Central memory CD4-positive, alpha-beta T cell (primary cell): ENCODE results near the gene STUB1.

Experiments used
- DNase-seq: peaks from one replicate; pipeline ENCODE4 v3.0.0; 2022
- total RNA-seq, 3 experiments: gene quantifications; one replicate each; lab custom pipeline; 2026; lab: John Stamatoyannopoulos, UW

Gene STUB1
- 43.6 to 75.8 (median 75.1) reads per million in 3 experiments for total RNA-seq

DNA sequence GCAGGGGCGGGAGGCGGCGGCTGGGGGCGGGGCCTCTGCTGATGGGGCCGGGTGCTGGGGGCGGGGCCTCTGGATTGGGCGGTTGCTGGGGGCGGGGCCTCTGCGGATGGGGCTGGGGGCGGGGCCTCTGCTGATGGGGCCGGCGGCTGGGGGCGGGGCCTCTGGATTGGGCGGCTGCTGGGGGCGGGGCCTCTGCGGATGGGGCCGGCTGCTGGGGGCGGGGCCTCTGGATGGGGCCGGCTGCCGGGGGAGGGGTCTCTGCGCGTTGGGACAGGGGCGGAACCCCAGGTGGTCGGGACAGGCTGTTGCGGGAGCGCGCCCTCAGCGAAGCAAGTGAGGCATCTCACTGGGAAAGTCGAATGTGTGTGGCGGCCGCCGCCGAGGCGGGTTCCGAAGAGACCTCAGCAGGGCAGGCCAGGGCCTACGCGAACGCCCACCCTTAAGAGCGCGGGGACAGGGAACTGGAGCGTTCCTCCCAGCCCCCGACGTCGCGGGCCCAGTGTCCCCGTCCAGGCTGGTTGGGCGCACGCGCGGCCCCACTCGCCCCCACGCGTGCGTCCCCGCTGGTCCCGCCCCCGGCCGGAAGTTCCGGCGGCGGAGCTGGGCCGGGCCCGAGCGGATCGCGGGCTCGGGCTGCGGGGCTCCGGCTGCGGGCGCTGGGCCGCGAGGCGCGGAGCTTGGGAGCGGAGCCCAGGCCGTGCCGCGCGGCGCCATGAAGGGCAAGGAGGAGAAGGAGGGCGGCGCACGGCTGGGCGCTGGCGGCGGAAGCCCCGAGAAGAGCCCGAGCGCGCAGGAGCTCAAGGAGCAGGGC is at the start of gene STUB1:
STUB1 (plus strand) TSS at position 597 of the 811 bp plus-strand sequence; CDS start at position 713, 116 bp downstream.
- peak; percentile 78 for DNase-seq

DNA sequence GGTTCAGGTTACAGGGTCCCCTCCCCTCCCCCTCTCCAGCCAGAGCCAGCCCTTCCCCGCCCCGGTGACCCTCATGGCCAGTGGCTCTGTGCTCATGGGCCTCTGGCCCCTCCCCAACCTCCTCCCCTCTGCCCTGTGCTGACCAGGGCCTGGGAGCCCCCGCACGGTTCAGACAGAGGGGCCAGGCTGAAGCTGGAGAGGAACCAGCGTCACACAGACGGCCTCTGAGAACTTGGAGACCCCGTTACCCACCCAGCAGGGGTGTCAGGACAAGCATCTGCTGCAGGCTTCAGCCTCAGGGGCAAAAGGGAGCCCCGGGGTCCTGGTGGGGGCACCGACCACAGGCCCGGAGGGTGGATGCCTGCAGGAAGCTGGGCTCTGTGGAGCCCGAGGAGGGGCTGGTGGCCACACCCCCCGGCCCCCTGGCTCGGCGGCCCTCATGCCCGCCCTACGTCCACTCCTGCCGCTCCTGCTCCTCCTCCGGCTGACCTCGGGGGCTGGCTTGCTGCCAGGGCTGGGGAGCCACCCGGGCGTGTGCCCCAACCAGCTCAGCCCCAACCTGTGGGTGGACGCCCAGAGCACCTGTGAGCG is 49.3 kb upstream of the STUB1 start, which contains the start of gene WFIKKN1:
WFIKKN1 (plus strand) TSS at position 171 of the 591 bp plus-strand sequence; CDS start at position 440, 269 bp downstream.
- DNase-seq, result no peak

DNA sequence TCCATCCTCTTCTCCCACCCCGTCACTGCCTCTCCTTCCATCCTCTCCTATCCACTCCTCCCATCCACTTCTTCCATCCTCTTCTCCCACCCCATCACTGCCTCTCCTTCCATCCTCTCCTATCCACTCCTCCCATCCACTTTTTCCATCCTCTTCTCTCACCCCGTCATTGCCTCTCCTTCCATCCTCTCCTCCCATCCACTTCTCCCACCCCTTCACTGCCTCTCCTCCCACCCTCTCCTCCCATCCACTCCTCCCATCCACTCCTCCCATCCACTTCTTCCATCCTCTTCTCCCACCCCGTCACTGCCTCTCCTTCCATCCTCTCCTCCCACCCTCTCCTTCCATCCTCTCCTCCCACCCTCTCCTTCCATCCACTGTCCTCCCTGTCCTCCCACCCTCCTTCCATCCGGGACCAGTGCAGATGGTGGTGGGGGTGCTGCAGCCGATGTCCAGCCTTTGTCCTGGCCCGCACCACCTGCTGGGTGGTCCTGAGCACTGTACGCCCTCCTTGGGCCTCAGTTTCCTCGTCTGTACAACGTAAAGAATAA is 48.3 kb upstream of the STUB1 start:
- DNase-seq, result no peak

DNA sequence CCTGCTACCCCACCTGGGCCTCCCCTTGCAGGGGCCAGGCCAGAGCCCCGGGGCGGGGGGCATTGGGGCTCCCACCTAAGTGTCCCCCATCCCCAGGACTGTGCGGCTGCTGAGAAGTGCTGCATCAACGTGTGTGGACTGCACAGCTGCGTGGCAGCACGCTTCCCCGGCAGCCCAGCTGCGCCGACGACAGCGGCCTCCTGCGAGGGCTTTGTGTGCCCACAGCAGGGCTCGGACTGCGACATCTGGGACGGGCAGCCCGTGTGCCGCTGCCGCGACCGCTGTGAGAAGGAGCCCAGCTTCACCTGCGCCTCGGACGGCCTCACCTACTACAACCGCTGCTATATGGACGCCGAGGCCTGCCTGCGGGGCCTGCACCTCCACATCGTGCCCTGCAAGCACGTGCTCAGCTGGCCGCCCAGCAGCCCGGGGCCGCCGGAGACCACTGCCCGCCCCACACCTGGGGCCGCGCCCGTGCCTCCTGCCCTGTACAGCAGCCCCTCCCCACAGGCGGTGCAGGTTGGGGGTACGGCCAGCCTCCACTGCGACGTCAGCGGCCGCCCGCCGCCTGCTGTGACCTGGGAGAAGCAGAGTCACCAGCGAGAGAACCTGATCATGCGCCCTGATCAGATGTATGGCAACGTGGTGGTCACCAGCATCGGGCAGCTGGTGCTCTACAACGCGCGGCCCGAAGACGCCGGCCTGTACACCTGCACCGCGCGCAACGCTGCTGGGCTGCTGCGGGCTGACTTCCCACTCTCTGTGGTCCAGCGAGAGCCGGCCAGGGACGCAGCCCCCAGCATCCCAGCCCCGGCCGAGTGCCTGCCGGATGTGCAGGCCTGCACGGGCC is 47.5 kb upstream of the STUB1 start:
- DNase-seq, result no peak

DNA sequence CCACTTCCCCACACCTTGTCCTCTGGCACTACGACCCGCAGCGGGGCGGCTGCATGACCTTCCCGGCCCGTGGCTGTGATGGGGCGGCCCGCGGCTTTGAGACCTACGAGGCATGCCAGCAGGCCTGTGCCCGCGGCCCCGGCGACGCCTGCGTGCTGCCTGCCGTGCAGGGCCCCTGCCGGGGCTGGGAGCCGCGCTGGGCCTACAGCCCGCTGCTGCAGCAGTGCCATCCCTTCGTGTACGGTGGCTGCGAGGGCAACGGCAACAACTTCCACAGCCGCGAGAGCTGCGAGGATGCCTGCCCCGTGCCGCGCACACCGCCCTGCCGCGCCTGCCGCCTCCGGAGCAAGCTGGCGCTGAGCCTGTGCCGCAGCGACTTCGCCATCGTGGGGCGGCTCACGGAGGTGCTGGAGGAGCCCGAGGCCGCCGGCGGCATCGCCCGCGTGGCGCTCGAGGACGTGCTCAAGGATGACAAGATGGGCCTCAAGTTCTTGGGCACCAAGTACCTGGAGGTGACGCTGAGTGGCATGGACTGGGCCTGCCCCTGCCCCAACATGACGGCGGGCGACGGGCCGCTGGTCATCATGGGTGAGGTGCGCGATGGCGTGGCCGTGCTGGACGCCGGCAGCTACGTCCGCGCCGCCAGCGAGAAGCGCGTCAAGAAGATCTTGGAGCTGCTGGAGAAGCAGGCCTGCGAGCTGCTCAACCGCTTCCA is 46.7 kb upstream of the STUB1 start:
- no peak for DNase-seq

DNA sequence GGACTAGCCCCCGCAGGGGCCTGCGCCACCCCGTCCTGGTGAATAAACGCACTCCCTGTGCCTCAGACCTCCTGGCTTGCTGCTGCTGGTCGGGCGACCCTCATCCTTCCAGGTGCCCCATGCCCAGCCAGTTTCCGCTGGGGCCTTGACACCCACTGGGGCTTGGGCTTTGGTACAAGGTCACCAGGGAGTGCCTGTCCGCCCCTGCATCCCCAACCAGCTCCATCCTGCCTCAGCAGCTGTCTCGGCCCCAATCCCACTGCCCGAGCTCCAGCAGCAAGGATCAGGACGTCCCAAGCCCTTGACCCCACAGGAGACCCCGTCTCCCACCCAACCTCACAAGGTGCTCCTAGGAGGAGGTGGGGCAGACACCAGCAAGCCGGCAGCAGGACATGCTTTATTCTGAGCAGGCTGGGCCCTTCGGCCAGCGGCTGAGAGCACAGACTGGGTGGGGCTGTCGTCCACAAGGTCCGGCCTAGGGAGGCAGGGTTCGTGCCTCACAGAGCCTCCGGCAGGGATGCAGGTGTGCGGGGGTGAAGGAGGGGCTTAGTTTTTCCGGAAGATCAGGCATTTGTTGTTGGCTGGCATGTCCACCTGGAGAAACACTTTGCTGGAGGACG is 46.0 kb upstream of the STUB1 start:
- DNase-seq, result no peak

DNA sequence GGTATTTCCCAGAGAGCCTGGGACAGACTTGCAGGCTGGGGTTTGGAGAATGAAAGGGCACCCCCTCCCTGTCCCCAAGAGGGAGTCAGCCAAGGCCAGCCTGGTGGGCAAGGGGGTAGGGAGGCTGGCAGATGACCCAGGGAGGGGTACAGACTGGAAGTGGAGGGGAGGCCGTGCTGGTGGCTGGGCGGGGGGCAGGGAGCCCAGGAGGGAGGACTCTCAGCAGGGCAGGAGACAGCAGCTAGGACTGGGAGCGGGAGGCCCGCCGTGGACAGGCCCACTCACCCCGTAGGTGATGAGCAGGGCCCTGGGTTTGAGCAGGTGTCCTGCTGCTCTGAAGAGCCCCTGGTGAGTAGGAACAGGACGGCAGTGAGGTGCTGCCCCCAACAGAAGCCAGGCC is 45.2 kb upstream of the STUB1 start:
- DNase-seq, result no peak

DNA sequence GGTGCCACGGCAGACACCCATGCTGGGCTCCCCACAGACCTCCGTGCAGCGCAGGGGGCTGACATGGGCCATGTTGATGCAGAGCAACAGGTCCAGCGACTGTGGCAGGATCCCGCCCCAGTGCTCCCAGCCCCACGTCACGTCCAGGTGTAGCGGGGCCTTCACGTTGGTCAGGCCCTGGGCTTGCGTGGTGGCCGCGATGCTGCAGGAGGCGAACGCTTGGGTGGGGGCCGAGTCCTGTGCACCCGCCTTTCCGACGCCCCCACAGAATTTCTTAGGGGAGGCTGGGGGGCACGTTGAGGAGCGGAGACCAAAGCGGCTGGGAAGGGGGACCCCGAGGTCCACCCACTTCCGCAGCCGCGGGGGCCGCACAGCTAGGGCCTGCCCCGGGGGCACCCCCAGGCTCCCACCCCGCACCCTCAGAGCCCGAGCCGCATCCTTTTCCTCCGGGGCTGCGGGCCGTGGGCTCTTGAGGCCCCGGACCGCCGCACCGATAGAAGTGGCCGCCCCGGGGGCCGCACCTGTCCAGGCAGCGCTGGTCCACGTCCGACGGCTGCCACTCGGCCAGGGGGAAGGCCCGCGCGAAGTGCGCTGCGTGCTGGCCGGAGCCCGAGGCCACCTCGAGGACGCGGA is 44.5 kb upstream of the STUB1 start:
- no peak for DNase-seq

DNA sequence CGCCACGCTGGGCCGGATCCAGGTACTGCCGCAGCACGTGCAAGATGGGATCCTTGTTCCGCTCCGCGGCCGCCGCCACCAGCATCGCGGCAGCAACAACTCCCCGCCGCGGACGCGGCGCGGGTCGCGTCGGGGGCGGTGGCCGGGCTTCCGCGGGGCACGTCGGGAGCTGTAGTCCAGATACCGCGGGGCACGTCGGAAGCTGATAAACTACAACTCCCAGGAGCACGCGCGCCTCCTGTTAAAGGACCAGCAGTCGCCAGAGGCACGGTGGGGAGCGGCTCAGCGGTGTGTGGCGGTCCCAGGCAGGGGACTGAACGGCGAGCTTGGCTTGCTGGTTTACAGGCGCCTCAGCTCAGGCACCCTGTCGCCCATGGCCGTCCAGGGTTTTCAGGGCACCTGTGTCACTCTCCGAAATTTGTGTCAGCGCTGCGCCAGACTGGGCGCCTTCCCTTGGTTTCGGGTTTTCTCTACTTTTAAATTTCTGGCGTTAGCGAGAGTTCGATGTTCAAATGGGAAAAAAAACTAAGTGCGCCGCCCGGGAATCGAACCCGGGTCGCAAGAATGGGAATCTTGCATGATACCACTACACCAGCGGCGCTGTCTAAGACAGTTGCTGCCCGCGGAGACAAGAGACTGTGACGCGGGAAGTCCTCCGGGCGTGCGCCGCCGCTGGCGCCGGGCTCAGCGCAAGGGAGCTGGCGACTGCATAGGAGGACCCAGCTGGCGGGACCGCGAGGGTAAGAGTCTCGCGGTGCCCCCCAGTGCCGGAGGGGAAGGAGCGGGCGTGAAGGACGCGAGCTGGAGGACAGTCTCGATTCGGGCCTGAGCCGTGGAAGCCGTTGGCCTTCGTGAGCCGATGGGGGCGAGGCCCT is 43.8 kb upstream of the STUB1 start, which contains the start of gene METTL26:
METTL26 (minus strand) TSS at position 100 of the 875 bp plus-strand sequence; CDS start at position 85, 15 bp downstream.
- peak; percentile 91 for DNase-seq

DNA sequence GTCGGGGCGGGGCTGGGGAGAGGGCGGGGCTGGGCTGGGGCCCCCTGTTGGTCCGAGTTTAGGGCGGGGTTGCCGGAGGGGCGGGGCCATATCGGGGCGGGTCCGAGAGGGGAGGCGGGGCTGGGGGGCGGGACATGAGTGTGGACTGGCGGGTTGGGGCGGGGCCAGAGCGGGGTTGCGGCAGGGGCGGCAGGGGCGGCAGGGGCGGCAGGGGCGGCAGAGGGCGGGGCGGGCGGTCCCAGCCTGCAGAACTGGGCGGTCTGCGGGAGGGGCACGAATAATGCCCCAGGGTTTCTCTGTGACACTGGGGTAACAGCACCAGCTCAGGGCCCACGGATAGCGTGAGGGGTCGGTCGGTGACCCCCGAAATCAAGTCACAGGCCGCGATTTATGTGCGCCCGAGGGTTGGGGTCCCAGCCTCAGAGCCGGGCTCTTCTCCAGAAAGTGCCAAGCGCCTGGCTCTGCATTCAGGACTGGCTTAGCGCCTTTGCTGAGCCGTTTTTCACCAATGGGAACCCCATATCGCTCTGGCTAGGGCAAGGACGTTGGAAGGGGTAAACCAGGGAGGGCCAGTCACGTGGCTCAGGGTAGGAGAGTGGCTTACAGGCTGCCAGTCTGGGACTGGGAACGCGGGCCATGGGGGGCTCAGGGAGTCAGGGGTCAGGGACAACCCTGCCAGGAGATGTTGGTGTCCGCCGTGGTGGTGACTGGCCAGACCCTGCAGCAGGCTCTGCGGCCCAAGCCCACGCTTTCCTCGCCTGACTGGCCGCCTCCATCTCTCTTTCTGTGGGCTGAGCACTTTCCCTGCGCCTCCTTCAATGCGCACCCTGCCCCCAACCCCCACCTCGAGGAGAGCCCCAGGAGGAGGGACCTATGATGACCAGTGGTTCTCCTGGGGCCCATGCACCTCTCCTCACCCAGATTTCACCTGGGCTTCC is 42.9 kb upstream of the STUB1 start:
- no peak for DNase-seq

DNA sequence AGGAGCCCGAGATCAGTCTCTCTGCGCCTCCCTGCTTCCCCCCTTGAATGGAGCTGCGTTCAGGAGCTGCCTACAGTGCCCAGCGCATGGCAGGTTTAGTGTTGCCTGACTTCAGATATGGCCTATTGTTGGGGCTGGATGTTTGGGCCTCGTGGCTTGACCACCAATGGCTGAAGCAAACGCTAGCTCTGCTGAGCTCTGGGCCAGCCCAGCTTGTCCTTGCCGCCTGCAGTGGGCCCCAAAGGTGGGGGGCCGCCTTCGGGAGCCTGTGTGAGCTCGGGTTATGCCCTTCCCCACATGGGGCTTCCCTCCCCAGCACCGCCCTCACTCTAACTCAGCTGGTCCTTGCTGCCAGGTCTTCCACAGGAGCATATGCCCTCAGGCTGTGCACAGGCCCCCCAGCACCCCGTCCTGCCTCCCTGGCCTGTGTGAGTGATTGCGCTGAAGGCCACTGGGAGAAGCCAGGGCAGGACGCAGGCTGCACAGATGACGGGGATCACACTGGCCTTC is 42.1 kb upstream of the STUB1 start:
- DNase-seq, result no peak

DNA sequence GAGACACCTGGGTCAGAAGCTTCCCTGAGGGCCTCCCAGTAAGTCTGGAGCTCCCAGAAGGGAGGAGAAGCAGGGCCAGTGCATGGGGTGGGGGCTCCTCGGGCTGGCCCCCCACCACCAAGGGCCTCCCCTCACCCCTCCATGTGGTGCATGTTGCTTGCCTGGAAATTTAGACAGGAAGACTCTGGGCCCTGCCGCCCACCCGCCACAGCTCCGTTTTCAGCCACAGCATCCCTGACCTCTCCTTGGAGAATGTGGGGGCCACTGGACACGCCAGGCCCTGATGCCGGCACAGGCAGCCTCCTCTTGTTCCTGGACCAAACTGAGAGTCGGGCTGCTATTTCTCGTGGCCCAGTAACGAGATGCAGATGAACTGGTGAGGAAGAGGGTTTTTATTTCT is 41.4 kb upstream of the STUB1 start:
- no peak for DNase-seq

DNA sequence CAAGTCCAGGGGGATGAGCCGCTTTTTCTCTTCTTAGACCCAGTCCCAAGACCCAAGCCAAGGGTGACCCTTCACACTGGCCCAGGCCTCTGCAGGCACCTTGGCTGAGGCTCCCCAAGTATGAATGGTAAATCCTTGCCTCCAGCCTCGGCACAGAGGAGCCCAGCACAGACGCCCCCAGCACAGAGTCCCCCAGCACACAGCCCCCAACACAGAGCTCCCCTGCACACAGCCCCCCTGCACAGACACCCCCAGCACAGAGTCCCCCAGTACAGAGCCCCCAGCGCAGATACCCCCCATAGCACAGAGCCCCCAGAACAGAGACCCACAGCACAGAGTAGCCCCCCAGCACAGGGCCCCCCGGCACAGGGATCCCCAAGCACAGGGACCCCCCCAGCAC is 39.6 kb upstream of the STUB1 start:
- DNase-seq, result no peak

DNA sequence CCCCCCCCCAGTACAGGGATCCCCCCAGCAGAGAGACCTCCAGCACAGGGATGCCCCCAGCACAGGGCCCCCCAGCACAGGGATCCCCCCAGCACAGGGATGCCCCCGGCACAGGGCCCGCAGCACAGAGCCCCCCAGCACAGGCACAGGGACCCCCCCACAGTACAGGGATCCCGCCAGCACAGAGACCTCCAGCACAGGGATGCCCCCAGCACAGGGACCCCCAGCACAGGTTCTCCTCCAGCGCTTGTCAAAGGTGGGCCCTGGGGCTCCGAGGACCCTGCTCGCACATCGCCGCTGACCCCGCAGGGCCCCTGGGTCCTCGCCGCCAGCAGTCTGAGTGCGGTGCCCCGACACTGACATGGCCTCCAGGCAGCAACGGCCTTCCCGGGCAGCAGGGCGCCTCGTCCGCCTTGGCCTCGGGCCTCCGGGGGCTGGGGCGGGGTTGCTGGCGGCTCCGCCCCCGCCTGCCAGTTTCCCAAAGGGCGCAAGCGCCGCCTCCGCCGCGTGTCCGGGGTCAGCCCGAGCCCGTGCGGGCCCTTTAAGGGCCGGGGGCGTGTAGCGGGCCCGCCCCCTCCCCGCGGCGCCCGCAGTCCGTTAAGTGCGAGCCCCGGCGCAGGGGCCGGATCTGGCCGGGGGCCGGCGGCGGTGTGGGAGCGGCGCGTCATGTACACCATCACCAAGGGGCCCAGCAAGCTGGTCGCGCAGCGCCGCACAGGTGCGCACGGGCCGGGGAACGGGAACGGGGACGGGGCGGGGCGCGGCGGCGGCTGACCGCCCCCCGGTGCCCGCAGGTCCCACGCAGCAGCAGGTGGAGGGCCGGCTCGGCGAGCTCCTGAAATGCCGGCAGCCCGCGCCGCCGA is 38.7 kb upstream of the STUB1 start, which contains the start of gene MCRIP2:
MCRIP2 (plus strand) TSS at position 503 of the 863 bp plus-strand sequence; CDS start at position 667, 164 bp downstream.
- DNase-seq, result peak; percentile 42

DNA sequence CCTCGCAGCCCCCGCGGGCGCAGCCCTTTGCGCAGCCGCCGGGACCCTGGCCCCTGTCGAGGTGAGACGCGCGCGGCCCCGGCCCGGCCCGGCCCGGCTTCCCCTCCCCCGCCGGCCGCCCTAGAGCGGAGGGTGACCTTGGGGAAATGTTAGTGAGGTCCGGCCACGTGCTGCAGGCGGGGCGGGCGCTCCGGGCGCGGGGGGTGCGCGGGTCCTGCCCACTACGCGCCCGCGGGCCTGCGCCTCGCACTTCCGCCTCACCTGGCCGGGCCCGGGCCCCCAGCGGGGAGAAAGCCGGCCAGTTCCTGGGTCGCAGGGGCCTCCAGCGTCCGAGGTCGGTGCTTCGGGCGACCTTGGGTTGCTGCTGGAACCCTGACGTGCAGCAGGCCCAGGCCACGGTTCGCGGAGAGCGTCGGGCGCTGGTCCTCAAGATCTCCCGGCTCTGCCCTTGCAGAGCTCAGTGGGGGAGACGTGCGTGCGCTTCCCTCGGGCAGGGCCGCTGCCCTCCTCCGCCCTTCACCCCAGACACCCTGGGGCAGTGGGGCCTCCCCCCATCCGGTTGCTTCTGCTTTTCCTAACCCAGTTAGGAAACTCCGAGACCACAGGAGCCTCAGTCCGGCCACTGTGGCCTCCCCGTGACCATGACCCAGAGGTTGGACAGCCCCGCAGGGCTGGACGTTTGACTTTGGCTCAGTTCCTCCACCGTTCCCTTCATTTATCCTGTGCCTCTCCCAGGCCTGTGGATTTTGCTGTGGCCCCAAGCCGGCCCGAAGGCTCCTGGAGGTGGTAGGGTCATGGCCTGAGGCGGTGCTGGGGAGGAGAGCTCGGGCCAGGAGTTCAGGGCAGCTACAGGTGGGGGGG is 37.8 kb upstream of the STUB1 start:
- no peak for DNase-seq

DNA sequence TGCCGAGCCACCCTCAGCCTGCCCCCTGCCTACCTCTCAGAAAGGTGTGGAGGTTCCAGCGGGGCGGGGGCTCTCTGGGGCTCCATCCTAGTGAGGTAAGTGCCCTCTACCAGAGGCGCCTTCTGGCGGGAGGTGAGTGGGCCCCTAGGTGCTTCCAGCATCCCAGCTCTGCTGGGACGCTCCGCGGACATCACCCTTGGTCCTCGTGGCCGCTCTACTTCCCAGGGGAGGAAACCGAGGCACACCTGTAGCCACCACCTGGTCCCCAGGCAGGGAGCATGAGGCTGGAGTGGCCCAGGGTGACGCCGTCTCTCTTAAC is 37.2 kb upstream of the STUB1 start:
- no peak for DNase-seq

DNA sequence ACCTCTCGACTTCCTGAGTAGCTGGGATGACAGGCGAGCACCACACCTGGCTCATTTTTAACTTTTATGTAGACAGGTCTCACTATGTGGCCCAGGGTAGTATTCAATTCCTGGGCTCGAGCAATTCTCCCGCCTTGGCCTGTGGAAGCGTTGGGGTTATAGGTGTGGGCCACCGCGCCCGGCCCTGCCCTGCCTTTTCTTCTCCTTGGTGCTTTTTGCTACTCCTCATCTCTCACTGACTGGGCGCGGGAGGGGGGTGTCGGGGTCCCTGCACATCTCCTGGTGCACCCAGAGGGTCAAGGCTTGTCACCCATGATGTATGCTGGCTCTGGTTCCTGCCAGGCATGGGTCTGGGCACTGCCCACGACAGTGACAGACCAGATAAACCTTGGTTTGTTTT is 35.7 kb upstream of the STUB1 start:
- DNase-seq, result no peak
